Fibroblast of lung (primary cell): ENCODE measurements around the gene DPY30.

ENCODE experiments used
- CTCF ChIP-seq, 2 donors: IDR thresholded peaks in 1 of 2; conservative IDR thresholded peaks in 1 of 2; 1 replicate in 1 of 2; 2 replicates in 1 of 2; pipeline ENCODE4 v1.5.1; 2011 to 2012; ENCODE audit warnings: low read length in 2 of 2, control low read depth in 1 of 2, inconsistent platforms in 1 of 2, low read depth in 1 of 2, mild to moderate bottlenecking in 1 of 2
- EZH2 ChIP-seq: IDR thresholded peaks from 2 replicates; pipeline ENCODE4 v1.5.1; 2012; ENCODE audit warnings: low read length, control low read depth, mild to moderate bottlenecking; ENCODE audit errors: missing control alignments

DNA sequence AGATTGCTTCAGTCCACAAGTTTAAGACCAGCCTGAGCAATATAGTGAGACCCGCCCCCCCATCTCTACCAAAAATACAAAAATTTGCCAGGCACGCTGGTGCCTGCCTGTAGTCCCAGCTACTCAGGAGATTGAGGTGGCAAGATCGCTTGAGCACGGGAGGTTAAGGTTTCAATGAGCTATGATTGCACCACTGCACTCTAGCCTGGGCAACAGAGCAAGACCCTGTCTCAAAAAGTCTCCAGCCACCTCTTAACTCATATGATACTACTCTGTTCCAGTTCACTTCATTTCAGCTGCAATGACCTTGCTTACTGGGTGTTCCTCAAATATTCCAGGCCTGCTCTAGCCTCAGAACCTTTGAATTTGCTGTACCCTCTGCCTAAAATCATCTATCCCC, 40.2 kb downstream of the DPY30 start:
- TF ChIP-seq CTCF (conservative IDR thresholded peaks at IDR 0.05 in 1 of 2, IDR thresholded peaks at IDR 0.05 in 1 of 2; ENCODE audit: low read depth in 1 of 2, low read length in 2 of 2): no peak
- TF ChIP-seq EZH2: no peak
